Islet of Langerhans (tissue), 1 donor: ENCODE results near the gene MYDGF.
"Not testable (repeated sequence)": the region's sequence is repeated elsewhere in the genome, so short reads cannot be mapped to it uniquely, and the experiment has no call there.

Source experiments
- FAIRE-seq: peaks from one replicate; lab custom pipeline; 2011; peaks lifted over from hg19 to GRCh38; lab: Jason Lieb, UNC

The MYDGF gene

GRCh38 chr19:4699826-4700692, 29.9 kb upstream of the MYDGF start:
- no peak for FAIRE-seq

DNA sequence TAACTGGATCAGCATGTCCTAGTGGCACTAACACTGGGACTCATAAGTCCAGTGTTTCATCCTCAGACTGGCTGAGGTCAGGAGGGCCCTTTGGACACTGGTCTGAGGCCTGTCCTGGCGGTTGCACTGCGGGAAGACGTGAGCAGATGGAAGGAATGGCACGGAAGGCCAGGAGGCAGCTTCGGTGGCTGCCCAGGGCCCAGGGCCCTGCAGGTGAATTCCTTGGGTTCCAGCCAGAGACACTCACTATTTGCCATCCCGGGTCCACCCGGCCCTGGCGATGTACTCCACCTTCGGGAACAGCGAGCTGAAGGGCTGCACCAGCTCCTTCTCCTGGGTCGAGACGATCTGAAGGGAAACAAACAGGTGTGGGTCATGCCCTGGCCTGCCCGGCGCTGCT, 27.2 kb upstream of the MYDGF start:
- no peak for FAIRE-seq

DNA sequence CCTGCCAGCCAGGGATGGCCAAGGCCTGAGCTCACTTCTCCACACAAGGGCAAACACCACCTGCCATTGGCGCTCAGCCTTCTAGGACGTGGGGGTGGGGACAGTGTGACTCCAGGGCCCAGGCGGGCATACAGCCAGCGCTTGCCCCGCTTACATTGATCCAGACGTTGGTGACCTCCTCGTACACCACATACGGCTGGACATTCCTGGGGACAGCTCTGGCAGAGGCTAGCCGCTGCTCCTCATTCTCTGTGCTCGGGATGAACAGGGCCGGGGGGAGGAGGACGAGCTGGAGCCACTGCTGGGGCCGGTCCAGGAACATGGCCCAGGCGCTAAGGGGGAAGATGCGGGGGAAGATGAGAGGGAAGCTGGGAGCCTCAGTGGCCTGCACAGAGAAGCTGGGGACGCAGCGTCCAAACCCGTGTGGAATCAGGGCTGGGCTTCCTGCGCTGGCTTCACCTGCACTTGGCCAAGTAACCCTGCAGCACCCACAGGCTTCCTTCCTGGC, 25.1 kb upstream of the MYDGF start:
- FAIRE-seq = no peak

GRCh38 chr19:4694211-4694987, 24.3 kb upstream of the MYDGF start:
- FAIRE-seq = no peak

DNA sequence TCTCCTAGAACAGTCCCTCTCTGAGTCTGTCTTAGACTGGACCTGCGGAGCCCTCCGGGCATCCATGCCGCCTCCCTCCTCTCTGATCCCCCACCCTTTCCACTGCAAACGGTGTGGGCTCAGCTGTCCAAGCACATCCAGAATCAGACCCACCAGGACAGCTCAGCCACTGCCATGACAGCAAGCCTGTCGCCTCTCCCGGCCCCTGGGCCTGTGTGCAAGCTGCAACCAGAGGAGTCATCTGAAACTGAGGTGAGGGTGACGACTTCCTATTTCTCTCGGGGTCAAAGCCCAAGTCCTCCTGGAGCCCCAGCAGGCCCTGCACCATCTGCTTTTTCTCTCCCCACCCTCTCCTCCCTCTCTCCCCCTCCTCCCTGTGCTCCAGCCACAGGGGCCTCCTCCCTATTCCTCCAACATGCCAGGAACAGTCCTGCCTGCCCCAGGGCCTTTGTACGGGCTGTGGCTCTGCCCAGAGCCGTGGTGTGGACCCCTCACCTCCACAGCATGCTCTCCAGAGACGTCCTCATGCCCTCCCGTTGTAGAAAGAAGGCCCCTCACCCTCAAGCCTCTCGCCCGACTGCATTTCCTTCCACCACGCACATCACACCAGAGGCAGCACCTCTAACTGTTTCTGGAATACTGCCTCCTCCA, 23.5 kb upstream of the MYDGF start:
- no peak for FAIRE-seq

GRCh38 chr19:4693078-4693350, 22.9 kb upstream of the MYDGF start:
- FAIRE-seq = no peak

DNA sequence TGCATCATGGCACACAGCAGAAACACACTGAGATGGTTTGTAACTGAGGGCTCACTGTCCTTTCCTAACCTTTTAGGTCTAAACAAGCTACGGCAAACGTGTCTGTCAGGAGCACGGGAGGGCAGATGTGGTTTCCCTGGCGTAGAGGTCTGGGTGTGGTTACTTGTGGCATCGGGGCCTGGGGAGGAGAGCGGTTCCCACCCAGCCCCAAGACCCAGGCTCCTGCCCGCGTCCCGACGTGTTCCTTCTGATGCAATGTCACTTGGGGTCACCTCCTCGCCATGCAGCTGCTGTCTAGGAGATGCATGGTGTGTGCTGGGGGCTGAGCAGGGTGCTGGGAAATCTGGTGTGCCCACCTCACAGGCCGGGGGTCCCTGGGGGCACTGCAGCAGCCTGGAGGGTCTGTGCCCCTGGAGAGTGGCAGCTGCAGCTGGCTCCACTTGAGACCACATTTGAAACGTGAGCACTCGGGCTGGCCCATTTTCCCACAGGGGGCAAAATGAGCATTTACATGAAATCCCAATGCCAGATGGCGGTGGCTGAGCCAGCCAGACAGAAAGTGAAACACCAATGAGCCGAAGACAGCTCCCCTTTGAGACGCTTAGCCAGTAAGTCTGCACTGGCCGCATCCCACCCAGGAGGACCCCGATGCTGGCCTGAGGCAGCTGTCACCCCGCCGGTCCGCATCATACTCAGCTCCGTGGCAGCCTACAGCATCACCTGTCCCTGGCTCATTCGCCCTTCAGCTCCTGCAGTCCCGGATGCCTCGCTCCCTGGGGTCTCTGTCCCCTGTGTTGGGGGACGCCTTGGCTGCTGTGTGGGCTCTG, 22.3 kb upstream of the MYDGF start:
- no peak for FAIRE-seq

DNA sequence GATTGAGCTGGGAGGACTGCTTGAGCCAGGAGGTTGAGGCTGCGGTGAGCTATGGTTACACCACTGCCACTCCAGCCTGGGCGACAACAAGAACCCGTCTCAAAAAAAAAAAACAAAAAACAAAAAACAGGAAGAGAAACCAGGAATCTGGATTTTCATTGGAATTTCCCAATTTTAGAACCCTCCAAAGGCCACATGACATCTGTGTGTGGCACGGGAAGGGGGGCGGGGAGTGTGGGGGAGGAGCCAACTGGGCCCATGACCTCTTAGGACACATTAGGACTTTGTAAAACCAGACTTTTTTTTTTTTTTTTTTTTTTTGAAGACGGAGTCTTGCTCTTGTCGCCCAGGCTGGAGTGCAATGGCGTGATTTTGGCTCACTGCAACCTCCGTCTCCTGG, 21.2 kb upstream of the MYDGF start:
- FAIRE-seq = no peak

DNA sequence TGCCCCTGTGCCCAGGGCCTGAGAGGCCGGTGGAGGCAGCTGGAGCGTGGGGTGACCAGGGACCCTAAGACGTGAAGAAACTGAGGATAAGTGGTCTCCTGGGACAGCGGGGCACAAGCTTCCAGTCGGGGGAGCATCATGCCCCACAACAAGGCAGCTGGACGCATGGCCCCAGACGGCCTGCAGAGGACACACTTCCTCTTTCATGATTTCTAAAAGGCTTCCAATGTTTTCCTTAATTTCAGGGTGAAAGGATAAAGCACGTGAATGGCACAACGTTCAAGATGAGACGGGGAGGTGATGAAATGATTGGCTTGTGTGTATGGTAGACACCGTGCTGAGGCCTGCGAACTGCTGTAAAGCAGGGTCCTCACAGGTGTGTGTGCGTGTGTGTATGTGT, 20.2 kb upstream of the MYDGF start:
- FAIRE-seq = no peak

DNA sequence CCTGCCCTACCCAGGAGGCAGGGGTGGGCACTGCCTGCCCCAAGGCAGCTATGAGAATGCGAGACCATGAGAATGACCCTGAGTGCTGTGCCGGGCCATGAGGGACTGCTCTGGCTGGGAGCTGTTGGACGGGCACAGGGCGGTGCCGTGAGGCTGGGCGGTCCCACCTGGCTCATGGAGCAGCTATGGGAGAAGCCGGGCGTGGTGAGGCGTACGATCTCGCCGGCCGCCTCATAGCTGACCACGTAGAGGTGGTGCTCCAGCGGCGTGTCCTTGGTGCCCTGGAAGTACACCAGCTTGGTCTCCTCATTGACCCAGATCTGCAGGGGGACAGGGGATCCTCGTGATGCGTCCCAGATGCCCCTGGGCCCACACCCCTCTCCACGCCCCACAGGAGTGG, 19.3 kb upstream of the MYDGF start:
- no peak for FAIRE-seq

- no peak for FAIRE-seq
Measured at GRCh38 chr19:4688587-4688986, 18.4 kb upstream of the MYDGF start.

GRCh38 chr19:4687396-4687795, 17.3 kb upstream of the MYDGF start:
- no peak for FAIRE-seq

DNA sequence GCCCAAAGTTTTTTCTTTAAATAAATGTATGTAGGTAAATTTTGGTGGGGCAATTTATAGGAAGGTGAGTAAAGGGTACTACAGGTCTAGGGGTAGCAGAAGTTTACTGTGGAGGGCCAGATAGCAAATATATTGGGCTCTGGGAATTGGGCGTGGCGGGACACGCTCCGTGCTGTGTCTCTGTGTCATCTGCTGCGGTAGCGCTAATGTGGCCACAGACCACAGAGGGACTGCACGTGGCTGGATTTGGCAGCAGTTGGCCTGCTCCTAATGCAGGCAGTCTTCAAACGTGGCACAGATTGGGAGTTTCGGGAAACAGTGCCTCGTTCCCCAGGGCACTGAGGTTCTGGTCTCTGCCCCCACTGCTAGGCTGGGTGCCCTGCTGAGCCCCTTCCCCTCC, 16.6 kb upstream of the MYDGF start:
- FAIRE-seq = no peak

- no peak for FAIRE-seq
Measured at GRCh38 chr19:4684312-4685095, 14.4 kb upstream of the MYDGF start.

DNA sequence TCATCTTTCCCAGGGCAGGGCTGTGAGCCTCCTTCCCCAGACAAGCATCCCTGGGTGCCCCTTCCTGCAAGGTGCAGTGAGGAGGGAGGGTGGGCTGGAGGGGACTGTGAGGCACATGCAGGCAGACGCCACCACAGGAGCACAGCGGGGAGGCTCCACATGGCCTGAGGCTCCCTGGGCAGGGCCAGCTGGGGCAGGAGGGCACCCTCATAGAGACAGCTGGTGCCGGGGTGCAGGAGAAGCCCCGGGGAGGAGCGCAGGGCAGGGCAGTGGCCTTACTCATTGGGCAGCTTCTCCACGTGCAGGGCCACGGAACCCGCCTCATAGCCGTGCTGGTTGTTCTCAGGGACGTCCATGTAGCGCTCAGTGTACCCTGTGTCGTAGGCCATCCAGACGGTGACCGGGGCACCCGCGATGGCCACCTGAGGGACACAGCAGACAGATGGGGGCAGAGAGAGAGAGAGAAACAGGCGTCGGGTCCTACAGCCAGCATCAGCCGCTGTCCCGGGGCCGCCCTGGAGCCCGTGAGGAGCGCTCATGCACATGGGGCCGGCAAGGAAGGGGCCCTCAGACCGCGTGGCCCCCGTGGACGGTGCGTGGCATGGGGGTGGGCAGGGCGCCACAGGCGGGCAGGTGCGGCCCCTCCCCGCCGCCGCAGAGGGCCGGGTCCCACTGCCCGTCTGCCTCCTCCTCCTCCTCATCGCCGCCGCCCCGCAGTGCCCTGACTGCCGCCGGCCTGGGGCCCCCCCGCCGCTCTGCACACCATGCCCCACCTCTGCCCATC, 12.5 kb upstream of the MYDGF start:
- FAIRE-seq = no peak

DNA sequence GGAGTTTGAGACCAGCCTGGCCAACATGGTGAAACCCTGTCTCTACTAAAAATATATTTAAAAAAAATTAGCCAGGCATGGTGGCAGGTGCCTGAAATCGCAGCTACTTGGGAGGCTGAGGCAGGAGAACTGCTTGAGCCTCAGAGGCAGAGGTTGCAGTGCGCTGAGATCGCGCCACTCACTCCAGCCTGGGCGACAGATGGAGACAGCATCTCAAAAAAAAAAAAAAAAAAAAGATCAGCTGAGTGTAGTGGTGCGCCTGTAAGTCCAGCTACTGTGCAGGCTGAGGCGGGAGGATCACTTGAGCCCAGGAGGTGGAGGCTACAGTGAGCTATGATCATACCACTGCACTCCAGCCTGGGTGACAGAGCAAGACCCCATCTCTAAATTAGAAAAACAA, 9.9 kb upstream of the MYDGF start:
- not testable (repeated sequence) for FAIRE-seq

- FAIRE-seq = no peak
Measured at GRCh38 chr19:4678881-4679790, 9.0 kb upstream of the MYDGF start.

- no peak for FAIRE-seq
Measured at GRCh38 chr19:4676955-4677731, 7.0 kb upstream of the MYDGF start.

DNA sequence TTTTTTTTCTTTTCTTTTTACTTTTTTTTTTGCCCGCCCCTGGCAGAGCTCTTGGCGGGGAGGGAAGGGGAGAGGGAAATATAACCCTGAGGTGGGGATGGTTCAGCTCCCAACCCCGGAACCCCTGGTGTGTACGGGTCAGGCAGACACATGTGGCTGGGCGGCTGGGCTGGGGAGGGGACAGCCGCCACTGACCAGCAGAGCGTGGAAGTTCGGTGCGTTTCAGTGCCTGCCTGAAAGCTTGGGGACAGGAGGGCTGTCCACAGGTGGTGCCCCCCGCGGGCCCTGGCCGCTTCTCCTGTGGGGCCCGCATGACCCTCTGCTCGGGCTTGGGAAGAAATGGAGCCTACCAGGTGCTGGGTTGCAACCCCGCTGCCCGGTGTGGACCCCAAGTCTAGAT, 5.2 kb upstream of the MYDGF start:
- no peak for FAIRE-seq
